ENCODE data around the gene GPATCH4.
"Not testable (repeated sequence)": the region's sequence is repeated elsewhere in the genome, so short reads cannot be mapped to it uniquely, and the experiment has no call there.

Gene GPATCH4

GRCh38 chr1:156601122-156601830 lies at the start of gene GPATCH4:
Gene GPATCH4, minus strand, starts transcription at chr1:156601479.
- DNase-seq (ENCODE audit: low spot score): peak; percentile 93

DNA sequence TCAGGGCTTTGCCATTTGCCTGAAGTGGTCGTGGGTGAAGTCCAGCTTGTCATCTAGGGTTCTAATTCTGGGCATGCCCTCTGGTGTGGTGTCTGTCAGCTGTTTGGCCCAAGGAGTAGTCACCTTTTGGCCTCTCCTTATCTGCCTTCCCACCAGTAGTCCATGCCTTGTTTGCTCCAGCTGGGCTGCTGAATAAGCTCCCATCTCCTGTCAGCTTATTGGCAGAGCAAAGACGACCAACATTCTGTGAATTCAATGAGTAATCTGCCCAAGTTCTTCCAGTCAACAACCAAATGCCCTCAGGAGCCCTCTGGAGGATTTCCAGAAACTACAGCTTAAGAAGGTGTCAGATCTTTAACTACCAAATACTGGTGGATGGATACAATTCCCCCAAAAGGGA lies 47.7 kb upstream of the GPATCH4 start:
- DNase-seq (ENCODE audit: low spot score): no peak

DNA sequence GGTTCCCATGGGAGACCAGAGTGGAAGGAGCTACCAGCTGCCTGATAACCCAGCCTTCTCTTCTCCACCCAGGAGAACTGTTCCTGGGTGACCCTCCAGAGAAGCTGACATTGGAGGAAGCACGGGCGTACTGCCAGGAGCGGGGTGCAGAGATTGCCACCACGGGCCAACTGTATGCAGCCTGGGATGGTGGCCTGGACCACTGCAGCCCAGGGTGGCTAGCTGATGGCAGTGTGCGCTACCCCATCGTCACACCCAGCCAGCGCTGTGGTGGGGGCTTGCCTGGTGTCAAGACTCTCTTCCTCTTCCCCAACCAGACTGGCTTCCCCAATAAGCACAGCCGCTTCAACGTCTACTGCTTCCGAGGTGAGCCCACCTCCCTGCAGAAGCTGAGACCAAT lies 47.2 kb upstream of the GPATCH4 start:
- DNase-seq (ENCODE audit: low spot score): no peak

DNA sequence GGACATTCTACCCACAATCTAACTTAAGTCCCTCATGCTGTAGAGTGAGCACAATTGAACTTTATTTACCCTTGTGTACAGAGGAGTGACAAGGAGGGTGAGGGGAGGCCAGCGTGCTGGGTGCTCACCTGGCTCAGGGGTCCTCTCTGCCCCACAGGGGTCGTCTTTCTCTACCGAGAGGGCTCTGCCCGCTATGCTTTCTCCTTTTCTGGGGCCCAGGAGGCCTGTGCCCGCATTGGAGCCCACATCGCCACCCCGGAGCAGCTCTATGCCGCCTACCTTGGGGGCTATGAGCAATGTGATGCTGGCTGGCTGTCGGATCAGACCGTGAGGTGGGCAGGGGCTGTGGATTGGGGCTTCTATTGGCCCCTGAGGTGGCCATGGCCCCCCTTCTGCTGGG lies 46.1 kb upstream of the GPATCH4 start:
- DNase-seq (ENCODE audit: low spot score): no peak

GRCh38 chr1:156646738-156647211 lies 45.5 kb upstream of the GPATCH4 start:
- no peak for DNase-seq (ENCODE audit: low spot score)

DNA sequence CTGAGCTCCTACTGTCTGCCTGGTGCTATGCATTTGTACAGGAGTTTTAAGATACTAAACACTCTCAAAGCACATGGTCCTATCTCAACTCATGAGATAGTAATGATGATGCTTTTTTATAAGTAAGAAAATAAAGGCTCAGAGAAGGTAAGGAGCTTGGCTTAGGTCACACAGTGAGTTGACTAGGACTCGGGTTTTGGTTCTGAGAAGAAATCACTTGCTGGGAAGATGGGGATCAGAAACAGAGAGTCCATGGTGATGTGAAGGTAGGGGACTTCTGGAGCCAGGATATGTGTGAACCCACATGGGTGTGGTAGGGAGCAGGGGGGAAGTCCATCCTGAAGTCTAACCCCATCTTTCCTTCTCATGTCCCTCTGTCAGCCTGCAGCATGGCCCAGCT lies 44.4 kb upstream of the GPATCH4 start:
- no peak for DNase-seq (ENCODE audit: low spot score)

DNA sequence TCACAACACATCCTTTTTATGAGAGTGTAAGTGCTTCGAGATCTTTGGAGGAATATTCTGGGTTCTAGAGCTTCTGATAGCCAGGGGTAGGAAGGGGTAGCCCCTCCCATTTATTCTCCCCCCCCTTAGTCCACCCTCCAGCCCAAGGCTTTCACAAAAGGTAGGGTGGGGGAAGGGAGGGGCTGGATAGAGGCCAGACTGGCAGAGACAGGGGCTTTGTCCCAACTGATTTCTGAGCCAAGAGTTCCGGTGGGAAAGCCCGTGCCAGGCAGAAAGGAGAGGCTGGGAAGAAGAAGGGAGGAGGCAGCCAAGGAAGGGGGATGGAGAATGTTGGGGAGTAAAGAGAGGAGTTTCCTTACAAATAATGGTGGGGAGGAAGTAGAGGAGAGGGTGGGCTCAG lies 43.8 kb upstream of the GPATCH4 start:
- DNase-seq (ENCODE audit: low spot score): no peak

DNA sequence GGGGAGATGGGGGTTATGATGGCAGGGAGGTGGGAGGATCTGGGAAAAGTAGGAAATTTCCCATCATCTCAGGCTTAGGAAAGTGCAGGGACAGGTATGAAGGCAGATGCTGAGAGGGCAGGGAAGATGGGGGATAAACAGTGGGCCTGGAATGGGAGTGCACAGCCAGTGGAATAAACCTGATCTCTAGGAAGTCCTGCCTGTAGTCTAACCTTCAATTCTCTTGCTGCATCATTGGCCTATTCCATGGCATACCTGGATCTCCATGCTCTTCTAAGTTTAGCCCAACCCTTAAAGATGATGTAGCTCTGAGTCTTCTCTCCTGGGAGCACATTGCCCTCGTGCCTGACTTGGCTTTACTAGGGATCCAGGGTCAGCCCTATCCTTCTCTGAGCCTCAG lies 43.4 kb upstream of the GPATCH4 start:
- no peak for DNase-seq (ENCODE audit: low spot score)

- DNase-seq (ENCODE audit: low spot score): no peak
Measured at GRCh38 chr1:156644146-156644545, 42.9 kb upstream of the GPATCH4 start.

DNA sequence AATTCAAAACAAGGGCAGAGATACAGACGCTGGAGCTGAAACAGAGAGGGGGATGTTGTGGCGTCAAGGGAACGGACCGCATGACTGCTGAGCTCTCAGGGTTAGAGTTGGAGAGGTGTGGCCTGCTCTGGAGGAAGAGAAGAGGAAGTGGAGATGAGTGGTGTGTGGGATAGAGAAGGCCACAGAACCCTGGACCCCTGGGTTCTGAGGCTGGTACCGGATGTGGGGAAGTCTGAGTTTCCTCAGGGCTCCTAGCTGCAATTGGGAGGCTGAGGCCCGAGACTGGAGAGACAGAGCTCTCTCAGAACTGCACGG lies 42.5 kb upstream of the GPATCH4 start:
- DNase-seq (ENCODE audit: low spot score): no peak

- no peak for DNase-seq (ENCODE audit: low spot score)
Measured at GRCh38 chr1:156643049-156643777, 41.9 kb upstream of the GPATCH4 start.

DNA sequence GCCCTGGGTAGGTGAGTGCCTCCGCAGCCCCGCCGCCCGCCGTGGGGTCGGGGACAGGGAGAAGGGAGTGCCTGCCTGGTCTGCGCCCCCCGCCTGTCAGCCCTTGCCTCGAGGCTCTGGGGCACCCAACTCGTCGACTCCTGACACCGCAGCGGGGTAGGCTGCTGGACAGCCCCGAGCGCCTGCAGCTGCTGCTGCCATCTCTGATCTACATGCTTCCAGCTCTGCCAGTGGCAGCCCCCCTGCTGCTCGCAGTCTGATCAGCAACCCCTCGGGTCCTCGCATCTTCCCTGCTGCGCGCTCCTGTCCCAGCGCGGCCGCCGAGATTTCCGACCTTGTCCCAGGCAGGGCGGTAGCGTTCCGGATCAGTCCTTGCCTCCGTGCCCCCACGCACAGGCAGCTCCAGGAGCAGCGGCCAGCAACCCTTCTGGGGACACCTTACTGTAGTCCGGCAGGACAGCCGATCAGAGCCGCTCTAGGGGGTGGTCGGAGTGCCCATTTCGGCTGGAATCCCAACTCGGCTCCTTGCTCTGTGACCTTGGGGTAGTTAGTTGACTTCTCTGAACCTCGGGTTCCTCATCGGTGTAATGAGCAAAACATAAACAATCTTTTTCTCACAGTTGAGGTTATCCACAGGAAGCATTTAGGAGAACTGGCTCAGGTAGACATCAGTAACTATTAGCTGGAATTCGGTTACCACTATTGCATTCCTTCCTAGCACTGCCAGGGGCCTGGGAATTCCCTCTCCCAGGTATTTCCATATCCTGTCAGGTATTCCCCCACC lies 41.2 kb upstream of the GPATCH4 start:
- no peak for DNase-seq (ENCODE audit: low spot score)

DNA sequence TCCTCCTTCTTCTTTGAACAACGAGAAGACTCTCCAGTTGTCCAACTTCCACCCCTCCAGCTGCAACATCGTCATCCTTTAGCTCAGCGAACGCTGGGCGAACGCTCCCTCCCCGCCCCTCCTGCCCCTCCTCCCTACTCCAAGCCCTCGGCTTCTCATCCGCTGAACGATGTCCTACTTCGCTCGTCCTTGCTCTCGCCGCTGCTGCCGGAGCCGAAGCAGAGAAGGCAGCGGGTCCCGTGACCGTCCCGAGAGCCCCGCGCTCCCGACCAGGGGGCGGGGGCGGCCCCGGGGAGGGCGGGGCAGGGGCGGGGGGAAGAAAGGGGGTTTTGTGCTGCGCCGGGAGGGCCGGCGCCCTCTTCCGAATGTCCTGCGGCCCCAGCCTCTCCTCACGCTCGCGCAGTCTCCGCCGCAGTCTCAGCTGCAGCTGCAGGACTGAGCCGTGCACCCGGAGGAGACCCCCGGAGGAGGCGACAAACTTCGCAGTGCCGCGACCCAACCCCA lies 40.5 kb upstream of the GPATCH4 start, which contains the start of gene BCAN:
Gene BCAN, plus strand, starts transcription at position 357 of the 504 bp plus-strand sequence. CDS start 3,938 bp downstream, outside the sequence.
- DNase-seq (ENCODE audit: low spot score): no peak

- DNase-seq (ENCODE audit: low spot score): no peak
Measured at GRCh38 chr1:156640842-156641706, 39.8 kb upstream of the GPATCH4 start.

DNA sequence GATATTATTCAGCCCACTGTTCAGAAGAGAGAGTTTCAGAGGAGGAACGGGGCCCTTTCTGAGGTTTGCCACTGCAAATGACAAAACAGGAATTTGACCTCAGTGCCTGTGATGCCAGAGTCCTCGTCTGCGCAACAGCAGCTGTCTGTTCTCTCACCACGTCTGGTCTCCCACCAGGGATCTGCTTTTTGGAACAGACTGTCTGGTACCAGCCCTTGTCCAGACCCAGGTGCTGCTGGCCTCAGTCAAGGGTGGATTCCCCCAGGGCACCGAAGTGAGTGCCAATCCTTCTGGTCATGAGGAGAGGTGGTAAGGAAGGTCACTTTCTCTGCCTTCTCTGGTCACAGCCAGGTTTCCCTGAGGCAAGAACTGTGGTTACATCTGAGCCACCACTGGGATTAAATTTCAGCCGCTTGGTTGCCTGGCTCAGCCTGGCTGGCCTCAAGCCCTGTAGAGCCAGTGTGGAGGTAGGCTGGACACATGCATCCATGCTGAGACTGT lies 38.4 kb upstream of the GPATCH4 start:
- no peak for DNase-seq (ENCODE audit: low spot score)

- DNase-seq (ENCODE audit: low spot score): no peak
Measured at GRCh38 chr1:156638189-156638985, 37.1 kb upstream of the GPATCH4 start.

- no peak for DNase-seq (ENCODE audit: low spot score)
Measured at GRCh38 chr1:156632355-156632754, 31.1 kb upstream of the GPATCH4 start.

DNA sequence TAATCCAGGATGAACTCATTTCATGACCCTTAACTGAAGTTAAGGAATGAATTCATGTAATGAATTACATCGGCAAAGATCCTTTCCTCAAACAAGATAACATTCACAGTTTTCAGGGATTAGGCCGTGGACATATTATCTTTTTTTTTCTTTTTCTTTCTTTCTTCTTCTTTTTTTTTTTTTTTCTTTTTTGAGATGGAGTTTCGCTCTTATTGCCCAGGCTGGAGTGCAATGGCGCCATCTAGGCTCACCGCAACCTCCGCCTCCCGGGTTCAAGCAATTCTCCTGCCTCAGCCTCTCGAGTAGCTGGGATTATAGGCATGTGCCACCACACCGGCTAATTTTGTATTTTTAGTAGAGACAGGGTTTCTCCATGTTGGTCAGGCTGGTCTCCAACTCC lies 29.9 kb upstream of the GPATCH4 start:
- not testable (repeated sequence) for DNase-seq (ENCODE audit: low spot score)

- DNase-seq (ENCODE audit: low spot score): peak; percentile 46
Measured at GRCh38 chr1:156629823-156630449, 28.7 kb upstream of the GPATCH4 start.

GRCh38 chr1:156627313-156627880 lies 26.1 kb upstream of the GPATCH4 start:
- peak; percentile 87 for DNase-seq (ENCODE audit: low spot score)
